GM23338 (cell line): ENCODE results near the gene NPB.

Experiments used
- CTCF ChIP-seq, 2 experiments: fragments of 200-600 bp in 1 of 2; sonication (generic) in 1 of 2; conservative IDR thresholded peaks; 2 replicates each; pipeline versions ENCODE4 v1.5.1 to v1.6.1; 2016 to 2017; ENCODE audit warnings: antibody characterized with exemption in 2 of 2, low read depth in 2 of 2, mild to moderate bottlenecking in 2 of 2, moderate library complexity in 1 of 2
- EZH2 ChIP-seq: fragments of 200-600 bp; sonication (generic); IDR thresholded peaks from one replicate; pipeline ENCODE4 v1.8.0; 2017; ENCODE audit warnings: antibody characterized with exemption, mild to moderate bottlenecking, low read depth; ENCODE audit not compliant: unreplicated experiment
- EZH2phosphoT487 ChIP-seq: fragments of 200-600 bp; sonication (generic); IDR thresholded peaks from one replicate; pipeline ENCODE4 v1.8.1; 2018; ENCODE audit warnings: antibody characterized with exemption; ENCODE audit not compliant: unreplicated experiment
- POLR2AphosphoS5 ChIP-seq: IDR thresholded peaks from 2 replicates; pipeline ENCODE4 v1.6.1; 2016; ENCODE audit warnings: antibody characterized with exemption, low read depth
- REST ChIP-seq: IDR thresholded peaks from one replicate; pipeline ENCODE4 v1.6.1; 2018; ENCODE audit warnings: antibody characterized with exemption; ENCODE audit not compliant: unreplicated experiment
- ZNF114 ChIP-seq: fragments of 250-450 bp; sonication (Bioruptor Pico); IDR thresholded peaks from 2 replicates; pipeline ENCODE4 v1.5.0; 2020; ENCODE audit warnings: mild to moderate bottlenecking, moderate library complexity

GRCh38 chr17:81867991-81868673, 33.9 kb upstream of the NPB start:
- TF ChIP-seq CTCF (conservative IDR thresholded peaks at IDR 0.05; ENCODE audit: low read depth in 2 of 2): no peak
- TF ChIP-seq POLR2AphosphoS5: peak; percentile 63
- no peak for TF ChIP-seq REST
- TF ChIP-seq ZNF114 (CRISPR knock-in tag): no peak
- TF ChIP-seq EZH2phosphoT487: no peak
- TF ChIP-seq EZH2: no peak
